RWPE2 (cell line): Measurements from ENCODE around the gene SPAG8.

ENCODE experiments used
- ATAC-seq: fragments of 200-7000 bp; cut with Tn5 transposase; 3 replicates; pipeline ENCODE4 v1.9.1; 2021; ENCODE audit warnings: low read depth
- DNase-seq: peaks from one replicate; pipeline ENCODE4 v3.0.0-alpha.2; 2020; ENCODE audit warnings: low spot score
- H3K27ac ChIP-seq: fragments of 450-650 bp; 2 replicates; pipeline ENCODE4 v1.5.1; 2017; ENCODE audit warnings: mild to moderate bottlenecking; ENCODE audit not compliant: poor library complexity, severe bottlenecking
- H3K27me3 ChIP-seq: fragments of 250-450 bp; sonication (Bioruptor Pico); 2 replicates; pipeline ENCODE4 v1.5.1; 2021; ENCODE audit warnings: mild to moderate bottlenecking, moderate library complexity; ENCODE audit not compliant: insufficient read depth, poor library complexity, severe bottlenecking
- H3K36me3 ChIP-seq: fragments of 250-450 bp; sonication (Bioruptor Pico); 2 replicates; pipeline ENCODE4 v1.5.1; 2020; ENCODE audit warnings: low read depth, mild to moderate bottlenecking, moderate library complexity
- H3K4me1 ChIP-seq: fragments of 250-450 bp; sonication (Bioruptor Pico); 2 replicates; pipeline ENCODE4 v1.5.1; 2021; ENCODE audit warnings: mild to moderate bottlenecking, moderate library complexity; ENCODE audit not compliant: insufficient read depth, poor library complexity, severe bottlenecking
- H3K4me3 ChIP-seq: fragments of 250-450 bp; sonication (Bioruptor Pico); 2 replicates; pipeline ENCODE4 v1.5.1; 2021; ENCODE audit warnings: mild to moderate bottlenecking, moderate library complexity; ENCODE audit not compliant: severe bottlenecking
- H3K9me3 ChIP-seq: fragments of 250-450 bp; sonication (Bioruptor Pico); 2 replicates; pipeline ENCODE4 v1.5.1; 2021; ENCODE audit warnings: mild to moderate bottlenecking, moderate library complexity; ENCODE audit not compliant: severe bottlenecking
- TF ChIP-seq, protein P1 (sequence below): fragments of 450-650 bp; IDR thresholded peaks from one replicate; pipeline ENCODE4 v1.5.1; 2017; ENCODE audit warnings: mild to moderate bottlenecking, moderate library complexity; ENCODE audit not compliant: poor library complexity, severe bottlenecking

Gene SPAG8

DNA sequence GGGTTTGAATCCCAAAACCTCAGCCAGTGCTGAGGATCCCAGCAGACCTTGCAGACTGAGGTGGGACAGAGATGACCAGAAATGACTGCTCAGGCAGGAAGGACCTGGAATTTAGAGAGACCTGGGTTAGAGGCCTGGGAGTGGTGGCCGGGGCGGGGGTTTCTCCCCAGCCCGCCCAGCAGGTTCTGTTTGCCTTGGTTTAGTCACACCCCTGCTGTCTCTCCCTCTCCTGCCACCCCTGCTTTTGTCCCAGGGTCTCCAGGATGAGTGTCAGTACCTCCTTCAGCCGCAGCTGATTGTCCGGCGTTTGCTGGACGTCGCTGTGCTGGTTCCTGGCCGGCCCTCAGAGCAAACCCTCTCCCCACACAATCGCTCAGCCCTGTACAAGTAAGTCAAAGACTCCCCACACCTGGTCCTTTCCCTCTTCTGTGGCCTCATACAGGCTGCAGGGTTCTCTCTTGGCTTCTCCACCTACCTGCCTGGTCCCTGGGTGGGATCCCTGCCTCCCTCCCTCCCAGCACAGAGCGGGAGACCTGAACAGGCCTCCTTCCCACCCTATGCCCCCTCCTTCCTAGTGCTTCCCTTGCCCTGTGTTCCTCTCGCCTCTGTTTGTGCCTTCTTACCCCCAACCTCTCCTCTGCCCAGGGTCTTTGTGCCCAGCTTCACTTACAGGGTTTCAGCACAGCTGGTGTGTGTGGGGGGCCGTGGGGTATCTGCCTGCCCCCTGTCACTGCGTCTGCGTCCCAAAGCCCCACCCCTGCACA is 29.0 kb upstream of the SPAG8 start:
- DNase-seq (no peak), ATAC-seq (no peak)
- no peaks in the 10 kb centered on the region for H3K9me3 ChIP-seq
- no peaks in the 10 kb centered on the region for H3K27me3 ChIP-seq
- H3K4me1 ChIP-seq: peaks cover 8% of the 10 kb centered on the region
- TF ChIP-seq, protein P1, sequence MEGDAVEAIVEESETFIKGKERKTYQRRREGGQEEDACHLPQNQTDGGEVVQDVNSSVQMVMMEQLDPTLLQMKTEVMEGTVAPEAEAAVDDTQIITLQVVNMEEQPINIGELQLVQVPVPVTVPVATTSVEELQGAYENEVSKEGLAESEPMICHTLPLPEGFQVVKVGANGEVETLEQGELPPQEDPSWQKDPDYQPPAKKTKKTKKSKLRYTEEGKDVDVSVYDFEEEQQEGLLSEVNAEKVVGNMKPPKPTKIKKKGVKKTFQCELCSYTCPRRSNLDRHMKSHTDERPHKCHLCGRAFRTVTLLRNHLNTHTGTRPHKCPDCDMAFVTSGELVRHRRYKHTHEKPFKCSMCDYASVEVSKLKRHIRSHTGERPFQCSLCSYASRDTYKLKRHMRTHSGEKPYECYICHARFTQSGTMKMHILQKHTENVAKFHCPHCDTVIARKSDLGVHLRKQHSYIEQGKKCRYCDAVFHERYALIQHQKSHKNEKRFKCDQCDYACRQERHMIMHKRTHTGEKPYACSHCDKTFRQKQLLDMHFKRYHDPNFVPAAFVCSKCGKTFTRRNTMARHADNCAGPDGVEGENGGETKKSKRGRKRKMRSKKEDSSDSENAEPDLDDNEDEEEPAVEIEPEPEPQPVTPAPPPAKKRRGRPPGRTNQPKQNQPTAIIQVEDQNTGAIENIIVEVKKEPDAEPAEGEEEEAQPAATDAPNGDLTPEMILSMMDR: no peak
- H3K36me3 ChIP-seq: no peaks in the 10 kb centered on the region
- H3K27ac ChIP-seq: no peak overlapping the region
- H3K4me3 ChIP-seq: no peak overlapping the region

DNA sequence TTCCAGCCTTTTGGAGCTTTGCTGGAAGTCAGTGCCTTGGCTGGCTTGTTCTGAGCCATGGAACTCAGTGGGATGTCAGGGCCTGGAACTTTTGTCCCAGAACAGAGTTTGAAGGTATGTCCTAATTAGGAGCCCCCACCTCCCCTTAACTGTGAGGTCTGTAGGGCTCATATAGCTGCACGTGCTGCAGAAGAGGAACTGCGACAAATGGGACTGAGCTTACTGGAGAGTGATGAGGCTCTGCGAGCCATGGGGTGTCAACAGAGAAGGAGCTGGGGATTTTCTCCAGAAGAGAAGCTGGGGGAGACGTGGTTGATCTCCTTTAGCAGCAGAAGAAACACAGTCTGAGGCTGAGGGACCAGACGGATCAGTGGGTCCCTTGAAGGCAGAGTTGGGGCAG is 27.9 kb upstream of the SPAG8 start:
- DNase-seq (no peak), ATAC-seq (no peak)
- H3K4me1 ChIP-seq: peaks cover 6% of the 10 kb centered on the region

DNA sequence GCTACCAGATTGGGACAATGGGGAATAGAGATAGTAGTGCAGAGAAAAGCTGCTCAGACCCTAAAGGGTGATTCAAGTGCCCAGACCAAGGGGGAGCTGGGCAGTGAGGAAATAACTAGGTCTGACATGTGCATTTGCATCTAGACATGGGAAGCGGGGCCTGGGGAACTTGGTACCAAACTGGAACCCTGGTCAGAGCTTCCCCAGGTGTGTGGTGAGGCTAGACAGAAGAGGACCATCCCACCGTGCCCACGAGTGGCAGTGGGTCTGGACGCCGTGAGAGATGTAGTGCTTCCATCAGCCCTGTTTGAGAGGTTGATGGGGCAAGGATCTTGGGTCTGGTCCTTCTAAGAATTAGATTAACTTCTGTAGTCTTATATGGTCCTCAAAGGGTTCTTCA is 24.5 kb upstream of the SPAG8 start:
- ATAC-seq (no peak), DNase-seq (no peak)
- no peaks in the 10 kb centered on the region for H3K36me3 ChIP-seq
- H3K4me1 ChIP-seq: no peaks in the 10 kb centered on the region
- TF ChIP-seq, protein P1: no peak
- no peak overlapping the region for H3K4me3 ChIP-seq
- no peaks in the 10 kb centered on the region for H3K9me3 ChIP-seq
- H3K27ac ChIP-seq: no peak overlapping the region
- no peaks in the 10 kb centered on the region for H3K27me3 ChIP-seq

More for the DNA sequence above, 27.9 kb upstream of the SPAG8 start:
- no peaks in the 10 kb centered on the region for H3K9me3 ChIP-seq
- no peak overlapping the region for H3K27ac ChIP-seq
- no peaks in the 10 kb centered on the region for H3K36me3 ChIP-seq
- H3K4me3 ChIP-seq: no peak overlapping the region
- TF ChIP-seq, protein P1: no peak
- no peaks in the 10 kb centered on the region for H3K27me3 ChIP-seq

DNA sequence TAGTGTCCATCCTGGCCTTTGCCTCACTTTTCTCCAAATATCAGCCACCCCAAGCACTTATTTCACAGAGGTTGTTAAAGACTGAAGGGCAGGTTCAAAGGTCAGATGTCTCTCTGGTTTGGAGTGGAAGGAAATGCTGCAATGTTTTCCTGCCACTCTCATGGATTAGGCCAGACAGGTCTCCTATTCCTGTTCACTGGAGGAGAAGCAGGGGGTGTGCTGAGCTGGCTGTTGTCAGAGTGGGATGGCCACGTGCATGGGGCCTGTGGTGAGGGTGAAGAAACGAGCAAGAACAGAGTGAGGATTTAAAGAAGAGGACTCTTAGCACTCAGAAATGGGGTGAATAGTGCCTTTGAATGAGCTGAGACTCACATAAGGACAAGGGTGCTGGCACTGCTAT is 23.7 kb upstream of the SPAG8 start:
- Histone ChIP-seq H3K4me1 (no peaks in the 10 kb centered on the region), H3K36me3 (no peaks in the 10 kb centered on the region), H3K4me3 (no peak overlapping the region), H3K9me3 (no peaks in the 10 kb centered on the region), H3K27ac (no peak overlapping the region), H3K27me3 (no peaks in the 10 kb centered on the region)
- TF ChIP-seq, protein P1: no peak
- DNase-seq (no peak), ATAC-seq (no peak)

DNA sequence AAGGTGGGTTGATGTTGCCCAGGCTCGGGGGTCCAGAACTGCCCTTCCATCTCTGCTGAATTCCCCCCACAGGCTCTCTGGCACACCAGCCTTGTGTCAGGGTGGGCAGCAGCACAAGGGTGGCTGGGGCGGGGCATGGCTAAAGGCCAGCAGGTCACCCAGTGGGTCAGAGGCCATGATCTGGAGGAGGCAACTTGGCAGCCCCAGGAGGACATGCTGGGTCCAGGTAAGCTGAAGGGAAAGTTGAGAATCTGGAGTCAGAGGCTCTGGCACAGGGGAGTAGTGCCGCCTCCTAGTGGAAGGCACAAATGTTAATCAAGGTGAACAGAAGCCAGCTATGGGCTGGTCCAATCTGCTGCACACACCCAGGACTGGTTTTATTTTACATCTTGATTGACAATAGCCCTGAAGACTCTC is 23.2 kb upstream of the SPAG8 start:
- H3K4me3 ChIP-seq: no peak overlapping the region
- TF ChIP-seq, protein P1: no peak
- H3K27me3 ChIP-seq: no peaks in the 10 kb centered on the region
- H3K4me1 ChIP-seq: no peaks in the 10 kb centered on the region
- no peak overlapping the region for H3K27ac ChIP-seq
- DNase-seq: peak; percentile 52
- no peaks in the 10 kb centered on the region for H3K36me3 ChIP-seq
- no peaks in the 10 kb centered on the region for H3K9me3 ChIP-seq
- no peak for ATAC-seq
